Measurements from ENCODE around the gene PLB1.

The PLB1 gene

GRCh38 chr2:28587526-28588291 lies 91.8 kb downstream of the PLB1 start:
- no peak overlapping the region for H3K4me3 ChIP-seq (ENCODE audit: low read depth, low read length)
- no peak for TF ChIP-seq CTCF (IDR thresholded peaks at IDR 0.05; ENCODE audit: low read depth, low read length)
- in situ Hi-C loops (cut with HindIII; ENCODE audit: low sequenced_read_pairs) = no loop called here
- DNase-seq (ENCODE audit: low read depth, low spot score) = no peak

GRCh38 chr2:28588292-28588670 lies 92.4 kb downstream of the PLB1 start:
- TF ChIP-seq CTCF (IDR thresholded peaks at IDR 0.05; ENCODE audit: low read depth, low read length) = no peak
- no peak for DNase-seq (ENCODE audit: low read depth, low spot score)
- no peak overlapping the region for H3K4me3 ChIP-seq (ENCODE audit: low read depth, low read length)
- in situ Hi-C loops (cut with HindIII; ENCODE audit: low sequenced_read_pairs) = no loop called here

- in situ Hi-C loops (cut with HindIII; ENCODE audit: low sequenced_read_pairs) = no loop called here
- TF ChIP-seq CTCF (IDR thresholded peaks at IDR 0.05; ENCODE audit: low read depth, low read length) = no peak
- no peak for DNase-seq (ENCODE audit: low read depth, low spot score)
- H3K4me3 ChIP-seq (ENCODE audit: low read depth, low read length) = no peak overlapping the region
These were observed 94.0 kb downstream of the PLB1 start for GRCh38 chr2:28589746-28590463.

- in situ Hi-C loops (cut with HindIII; ENCODE audit: low sequenced_read_pairs) = no loop called here
These were observed 94.8 kb downstream of the PLB1 start for GRCh38 chr2:28590496-28591301.

GRCh38 chr2:28591711-28592335 lies 96.0 kb downstream of the PLB1 start:
- no peak for DNase-seq (ENCODE audit: low read depth, low spot score)
- no peak for TF ChIP-seq CTCF (IDR thresholded peaks at IDR 0.05; ENCODE audit: low read depth, low read length)
- in situ Hi-C loops (cut with HindIII; ENCODE audit: low sequenced_read_pairs) = no loop called here
- H3K4me3 ChIP-seq (ENCODE audit: low read depth, low read length) = no peak overlapping the region

More at GRCh38 chr2:28590496-28591301, 94.8 kb downstream of the PLB1 start:
- no peak for TF ChIP-seq CTCF (IDR thresholded peaks at IDR 0.05; ENCODE audit: low read depth, low read length)
- no peak for DNase-seq (ENCODE audit: low read depth, low spot score)
- H3K4me3 ChIP-seq (ENCODE audit: low read depth, low read length) = no peak overlapping the region

GRCh38 chr2:28592481-28592880 lies 96.6 kb downstream of the PLB1 start:
- no peak for DNase-seq (ENCODE audit: low read depth, low spot score)
- no peak overlapping the region for H3K4me3 ChIP-seq (ENCODE audit: low read depth, low read length)
- TF ChIP-seq CTCF (IDR thresholded peaks at IDR 0.05; ENCODE audit: low read depth, low read length) = no peak
- in situ Hi-C loops (cut with HindIII; ENCODE audit: low sequenced_read_pairs) = no loop called here
